ENCODE data around the gene PRPF38A.
A peak's percentile ranks its signal among the peaks of the same experiment; 100 is the strongest.
"Not testable (repeated sequence)": the region's sequence is repeated elsewhere in the genome, so short reads cannot be mapped to it uniquely, and the experiment has no call there.

The PRPF38A gene

GRCh38 chr1:52366517-52366827, 37.9 kb upstream of the PRPF38A start:
- Mint-ChIP-seq H3K4me3 (peak overlapping the region; percentile 93), H3K9me3 (no peaks in the 10 kb centered on the region), H3K27me3 (peaks cover 4 to 6% of the 10 kb centered on the region in 2 donors), H3K36me3 (peaks cover 23 to 31% of the 10 kb centered on the region in 2 donors), H3K4me1 (peaks cover 11 to 34% of the 10 kb centered on the region in 2 donors), H3K27ac (peak overlapping the region; percentile 96)
- DNase-seq (no peak), ATAC-seq (replicated peaks) (no peak)

- no peak for DNase-seq
- Mint-ChIP-seq H3K4me1 (peaks cover 11 to 28% of the 10 kb centered on the region in 2 donors), H3K4me3 (peak overlapping the region in 1 of 2 donors; percentile 32), H3K36me3 (peaks cover 16 to 23% of the 10 kb centered on the region in 2 donors), H3K27me3 (peaks cover 4 to 6% of the 10 kb centered on the region in 2 donors), H3K27ac (no peak overlapping the region), H3K9me3 (no peaks in the 10 kb centered on the region)
- ATAC-seq (replicated peaks), result no peak
Observed at GRCh38 chr1:52367272-52367671, 37.1 kb upstream of the PRPF38A start.

GRCh38 chr1:52368383-52369172, 35.8 kb upstream of the PRPF38A start:
- no peaks in the 10 kb centered on the region for H3K9me3 Mint-ChIP-seq
- H3K4me3 Mint-ChIP-seq, result peak overlapping the region; percentile 67 to 69
- peaks cover 13 to 20% of the 10 kb centered on the region in 2 donors for H3K36me3 Mint-ChIP-seq
- no peak overlapping the region for H3K27ac Mint-ChIP-seq
- ATAC-seq (replicated peaks) (no peak), DNase-seq (peak; percentile 27)
- peaks cover 11 to 22% of the 10 kb centered on the region in 2 donors for H3K4me1 Mint-ChIP-seq
- peaks cover 4 to 6% of the 10 kb centered on the region in 2 donors for H3K27me3 Mint-ChIP-seq

GRCh38 chr1:52369851-52370250, 34.6 kb upstream of the PRPF38A start:
- Mint-ChIP-seq H3K36me3 (peaks cover 12 to 33% of the 10 kb centered on the region in 2 donors), H3K4me1 (peaks cover 6 to 13% of the 10 kb centered on the region in 2 donors)
- H3K27ac Mint-ChIP-seq; H3K9me3 Mint-ChIP-seq; H3K4me3 Mint-ChIP-seq; DNase-seq; ATAC-seq (replicated peaks); H3K27me3 Mint-ChIP-seq: not testable (repeated sequence)

GRCh38 chr1:52385376-52385775, 19.0 kb upstream of the PRPF38A start:
- DNase-seq (no peak), ATAC-seq (replicated peaks) (no peak)
- H3K4me3 Mint-ChIP-seq, result no peak overlapping the region
- H3K4me1 Mint-ChIP-seq, result no peaks in the 10 kb centered on the region
- no peak overlapping the region for H3K27ac Mint-ChIP-seq
- no peaks in the 10 kb centered on the region for H3K27me3 Mint-ChIP-seq
- peaks cover 32 to 52% of the 10 kb centered on the region in 2 donors for H3K36me3 Mint-ChIP-seq
- no peaks in the 10 kb centered on the region for H3K9me3 Mint-ChIP-seq

GRCh38 chr1:52386458-52386857, 17.9 kb upstream of the PRPF38A start:
- Mint-ChIP-seq H3K27ac (no peak overlapping the region), H3K36me3 (peaks cover 28 to 53% of the 10 kb centered on the region in 2 donors), H3K4me1 (no peaks in the 10 kb centered on the region), H3K4me3 (no peak overlapping the region), H3K27me3 (no peaks in the 10 kb centered on the region), H3K9me3 (no peaks in the 10 kb centered on the region)
- DNase-seq (no peak), ATAC-seq (replicated peaks) (no peak)

- no peak for DNase-seq
- no peak overlapping the region for H3K27ac Mint-ChIP-seq
- no peaks in the 10 kb centered on the region for H3K27me3 Mint-ChIP-seq
- no peaks in the 10 kb centered on the region for H3K9me3 Mint-ChIP-seq
- no peak for ATAC-seq (replicated peaks)
- no peak overlapping the region for H3K4me3 Mint-ChIP-seq
- no peaks in the 10 kb centered on the region for H3K4me1 Mint-ChIP-seq
- peaks cover 30 to 65% of the 10 kb centered on the region in 2 donors for H3K36me3 Mint-ChIP-seq
Observed at GRCh38 chr1:52393174-52393573, 11.2 kb upstream of the PRPF38A start.

- no peak for ATAC-seq (replicated peaks)
- Mint-ChIP-seq H3K36me3 (peaks cover 33 to 52% of the 10 kb centered on the region in 2 donors), H3K9me3 (no peaks in the 10 kb centered on the region)
Observed at GRCh38 chr1:52399629-52400028, 4.8 kb upstream of the PRPF38A start.

GRCh38 chr1:52400131-52400530, 4.3 kb upstream of the PRPF38A start:
- DNase-seq, result no peak
- no peaks in the 10 kb centered on the region for H3K9me3 Mint-ChIP-seq
- H3K4me1 Mint-ChIP-seq, result peaks cover 7 to 13% of the 10 kb centered on the region in 2 donors
- peaks cover 32 to 47% of the 10 kb centered on the region in 2 donors for H3K36me3 Mint-ChIP-seq
- ATAC-seq (replicated peaks), result no peak
- H3K27me3 Mint-ChIP-seq, result no peaks in the 10 kb centered on the region
- H3K4me3 Mint-ChIP-seq, result no peak overlapping the region
- H3K27ac Mint-ChIP-seq, result no peak overlapping the region

More at GRCh38 chr1:52399629-52400028, 4.8 kb upstream of the PRPF38A start:
- Mint-ChIP-seq H3K27me3 (no peaks in the 10 kb centered on the region), H3K4me3 (no peak overlapping the region), H3K27ac (no peak overlapping the region), H3K4me1 (peaks cover 7 to 12% of the 10 kb centered on the region in 2 donors)
- no peak for DNase-seq

GRCh38 chr1:52402860-52403240, 1.6 kb upstream of the PRPF38A start:
- no peaks in the 10 kb centered on the region for H3K27me3 Mint-ChIP-seq
- no peak overlapping the region for H3K27ac Mint-ChIP-seq
- peaks cover 18 to 35% of the 10 kb centered on the region in 2 donors for H3K36me3 Mint-ChIP-seq
- peaks cover 11 to 27% of the 10 kb centered on the region in 2 donors for H3K4me1 Mint-ChIP-seq
- no peak overlapping the region for H3K4me3 Mint-ChIP-seq
- ATAC-seq (replicated peaks) (no peak), DNase-seq (no peak)
- H3K9me3 Mint-ChIP-seq, result no peaks in the 10 kb centered on the region

GRCh38 chr1:52403566-52404115, 761 bp upstream of the PRPF38A start:
- peak; percentile 59 to 63 for ATAC-seq (replicated peaks)
- no peaks in the 10 kb centered on the region for H3K9me3 Mint-ChIP-seq

GRCh38 chr1:52404975-52405338, 555 bp downstream of the PRPF38A start:
- H3K27ac Mint-ChIP-seq, result peak overlapping the region; percentile 98
- peaks cover 11 to 27% of the 10 kb centered on the region in 2 donors for H3K4me1 Mint-ChIP-seq
- peaks cover 23 to 36% of the 10 kb centered on the region in 2 donors for H3K36me3 Mint-ChIP-seq
- H3K4me3 Mint-ChIP-seq, result peak overlapping the region; percentile 98
- DNase-seq (no peak), ATAC-seq (replicated peaks) (no peak)
- H3K9me3 Mint-ChIP-seq, result no peaks in the 10 kb centered on the region
- H3K27me3 Mint-ChIP-seq, result no peaks in the 10 kb centered on the region

More at GRCh38 chr1:52403566-52404115, 761 bp upstream of the PRPF38A start:
- peak; percentile 45 for DNase-seq
- H3K27me3 Mint-ChIP-seq, result no peaks in the 10 kb centered on the region
- peaks cover 22 to 39% of the 10 kb centered on the region in 2 donors for H3K36me3 Mint-ChIP-seq
- peak overlapping the region; percentile 98 for H3K4me3 Mint-ChIP-seq
- peak overlapping the region; percentile 98 for H3K27ac Mint-ChIP-seq
- peaks cover 11 to 27% of the 10 kb centered on the region in 2 donors for H3K4me1 Mint-ChIP-seq

GRCh38 chr1:52413410-52413989, 9.1 kb downstream of the PRPF38A start:
- H3K36me3 Mint-ChIP-seq, result peaks cover 50 to 51% of the 10 kb centered on the region in 2 donors
- peak; percentile 60 to 84 for ATAC-seq (replicated peaks)
- no peak overlapping the region for H3K4me3 Mint-ChIP-seq
- H3K9me3 Mint-ChIP-seq, result no peaks in the 10 kb centered on the region
- no peaks in the 10 kb centered on the region for H3K4me1 Mint-ChIP-seq
- no peak overlapping the region for H3K27ac Mint-ChIP-seq
- no peaks in the 10 kb centered on the region for H3K27me3 Mint-ChIP-seq
- no peak for DNase-seq

GRCh38 chr1:52414942-52415341, 10.5 kb downstream of the PRPF38A start:
- Mint-ChIP-seq H3K4me3 (no peak overlapping the region), H3K27me3 (no peaks in the 10 kb centered on the region), H3K36me3 (peaks cover 48 to 52% of the 10 kb centered on the region in 2 donors), H3K4me1 (no peaks in the 10 kb centered on the region), H3K27ac (no peak overlapping the region), H3K9me3 (no peaks in the 10 kb centered on the region)
- ATAC-seq (replicated peaks) (no peak), DNase-seq (no peak)

- Mint-ChIP-seq H3K27ac (peak overlapping the region; percentile 27), H3K36me3 (peaks cover 40 to 42% of the 10 kb centered on the region in 2 donors), H3K4me1 (no peaks in the 10 kb centered on the region), H3K27me3 (no peaks in the 10 kb centered on the region), H3K9me3 (no peaks in the 10 kb centered on the region), H3K4me3 (no peak overlapping the region)
- no peak for ATAC-seq (replicated peaks)
- no peak for DNase-seq
Observed at GRCh38 chr1:52416811-52417210, 12.4 kb downstream of the PRPF38A start.

Measured in stimulated activated naive B cell treated with anti-CD40 and anti-IgM and Interleukin-4, amounts not matched to agents 10 μg/mL and 1 μg/mL and 100 μg/mL, for 72 hours (primary cell).